ENCODE measurements around the gene PKP1. TPM values are rescaled to one million over a fixed set of nuclear protein-coding genes. Genes with fewer than 3 reads are reported as not detected.

Gene PKP1
- total and polyA plus RNA-seq, 2 donors from 2014 or later: 0.47 to 0.63 TPM

DNA sequence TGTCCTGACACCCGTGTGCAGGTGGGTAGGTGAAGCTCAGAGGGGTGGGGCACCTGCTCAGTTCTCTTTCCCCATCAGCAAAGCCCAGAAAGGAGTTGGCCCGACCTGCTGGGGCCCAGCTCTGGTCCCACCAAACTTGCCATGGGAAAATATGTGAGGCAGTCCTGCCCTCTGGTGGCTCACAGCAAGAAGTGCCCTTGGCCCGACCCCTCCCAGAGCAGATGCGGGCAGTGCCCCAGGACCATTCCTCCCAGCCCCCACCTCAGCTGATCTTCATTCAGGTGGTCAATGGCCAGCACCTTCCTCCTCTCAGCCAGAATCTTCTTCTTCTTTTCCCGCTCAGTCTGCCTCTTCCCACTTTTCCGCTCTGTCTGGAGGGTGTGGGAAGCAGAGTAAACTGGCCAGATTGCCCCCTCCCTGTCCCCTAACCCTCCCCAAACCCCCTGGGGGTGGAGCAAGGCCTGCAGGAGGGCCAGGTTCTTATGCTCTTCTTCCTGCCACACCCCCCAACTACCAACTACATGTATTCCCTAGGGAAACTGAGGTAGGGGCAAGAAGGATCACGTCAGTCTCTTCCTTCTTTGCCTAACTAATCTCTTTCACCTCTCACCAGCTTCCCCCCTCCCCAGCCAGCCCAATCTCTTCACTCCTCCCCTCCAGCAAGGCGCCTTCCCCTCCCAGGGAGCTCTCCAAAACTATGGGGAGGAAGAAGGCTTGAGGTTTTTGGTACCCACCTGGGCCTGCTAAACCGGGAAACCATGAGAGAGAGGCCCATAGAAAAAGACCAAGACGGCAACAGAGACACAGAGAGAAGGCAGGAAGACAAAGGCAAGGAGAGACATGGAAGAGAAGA lies 78.6 kb downstream of the PKP1 start:
- intact Hi-C loops (cut with DNase I): loop anchor here (5.0 kb wide), 1 partner anchor 110 kb away; no protein-coding TSS in a partner anchor
- no peaks in the 10 kb centered on the region for H3K9me3 ChIP-seq (ENCODE audit: control insufficient read depth in 2 of 3, insufficient read depth in 1 of 3, low read length in 3 of 3)
- H3K27me3 ChIP-seq (ENCODE audit: control insufficient read depth, insufficient read depth, low read length): no peaks in the 10 kb centered on the region
- FAIRE-seq (no peak), DNase-seq (peak; percentile 41 to 75 (median 55))
- TF ChIP-seq, protein P1, sequence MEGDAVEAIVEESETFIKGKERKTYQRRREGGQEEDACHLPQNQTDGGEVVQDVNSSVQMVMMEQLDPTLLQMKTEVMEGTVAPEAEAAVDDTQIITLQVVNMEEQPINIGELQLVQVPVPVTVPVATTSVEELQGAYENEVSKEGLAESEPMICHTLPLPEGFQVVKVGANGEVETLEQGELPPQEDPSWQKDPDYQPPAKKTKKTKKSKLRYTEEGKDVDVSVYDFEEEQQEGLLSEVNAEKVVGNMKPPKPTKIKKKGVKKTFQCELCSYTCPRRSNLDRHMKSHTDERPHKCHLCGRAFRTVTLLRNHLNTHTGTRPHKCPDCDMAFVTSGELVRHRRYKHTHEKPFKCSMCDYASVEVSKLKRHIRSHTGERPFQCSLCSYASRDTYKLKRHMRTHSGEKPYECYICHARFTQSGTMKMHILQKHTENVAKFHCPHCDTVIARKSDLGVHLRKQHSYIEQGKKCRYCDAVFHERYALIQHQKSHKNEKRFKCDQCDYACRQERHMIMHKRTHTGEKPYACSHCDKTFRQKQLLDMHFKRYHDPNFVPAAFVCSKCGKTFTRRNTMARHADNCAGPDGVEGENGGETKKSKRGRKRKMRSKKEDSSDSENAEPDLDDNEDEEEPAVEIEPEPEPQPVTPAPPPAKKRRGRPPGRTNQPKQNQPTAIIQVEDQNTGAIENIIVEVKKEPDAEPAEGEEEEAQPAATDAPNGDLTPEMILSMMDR (IDR thresholded peaks at IDR 0.05; ENCODE audit: borderline replicate concordance, extremely low read depth, insufficient read depth): peak; percentile 80
- H3K36me3 ChIP-seq (ENCODE audit: control insufficient read depth in 2 of 3, insufficient read depth in 3 of 3, low read length in 3 of 3): no peaks in the 10 kb centered on the region
- H3K27ac ChIP-seq (ENCODE audit: low read depth in 2 of 2, low read length in 2 of 2): no peak overlapping the region
- H3K4me3 ChIP-seq (ENCODE audit: low read length in 3 of 3): no peak overlapping the region
- H3K9ac ChIP-seq (ENCODE audit: low read length in 3 of 3): no peak overlapping the region
- peaks cover 0 to 3% (median 0%) of the 10 kb centered on the region in 3 donors for H3K4me1 ChIP-seq (ENCODE audit: control insufficient read depth in 2 of 3, insufficient read depth in 2 of 3, low read depth in 1 of 3, low read length in 3 of 3)

DNA sequence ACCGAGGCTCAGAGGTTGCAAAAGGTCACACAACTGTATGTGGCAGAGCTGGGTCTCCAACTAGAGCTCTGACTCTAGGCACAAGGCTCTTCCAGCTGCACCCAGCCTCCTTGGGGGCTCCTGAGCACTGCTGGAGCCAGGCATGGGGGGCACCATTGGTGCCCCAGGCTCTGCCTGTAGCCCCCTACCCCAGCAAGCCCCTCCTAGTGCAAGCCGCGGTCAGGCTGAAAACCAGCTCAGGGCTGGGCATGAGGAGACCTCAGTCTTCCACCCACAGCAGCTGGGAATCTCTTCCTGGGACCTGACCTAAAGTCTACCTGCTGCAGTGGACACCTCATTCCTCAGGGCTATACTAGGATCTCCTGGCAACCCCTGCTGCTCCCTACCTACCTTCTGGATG lies 79.6 kb downstream of the PKP1 start:
- Histone ChIP-seq H3K36me3 (ENCODE audit: control insufficient read depth in 2 of 3, insufficient read depth in 3 of 3, low read length in 3 of 3) (no peaks in the 10 kb centered on the region), H3K4me3 (ENCODE audit: low read length in 3 of 3) (no peak overlapping the region), H3K9me3 (ENCODE audit: control insufficient read depth in 2 of 3, insufficient read depth in 1 of 3, low read length in 3 of 3) (no peaks in the 10 kb centered on the region), H3K4me1 (ENCODE audit: control insufficient read depth in 2 of 3, insufficient read depth in 2 of 3, low read depth in 1 of 3, low read length in 3 of 3) (peaks cover 0 to 3% (median 0%) of the 10 kb centered on the region in 3 donors), H3K27ac (ENCODE audit: low read depth in 2 of 2, low read length in 2 of 2) (no peak overlapping the region), H3K27me3 (ENCODE audit: control insufficient read depth, insufficient read depth, low read length) (no peaks in the 10 kb centered on the region), H3K9ac (ENCODE audit: low read length in 3 of 3) (no peak overlapping the region)
- TF ChIP-seq, protein P1 (IDR thresholded peaks at IDR 0.05; ENCODE audit: borderline replicate concordance, extremely low read depth, insufficient read depth): no peak
- FAIRE-seq (no peak), DNase-seq (peak in 2 of 5 donors; percentile 22 to 41)
- intact Hi-C loops (cut with DNase I): loop anchor here (5.0 kb wide), 1 partner anchor 111 kb away; no protein-coding TSS in a partner anchor

DNA sequence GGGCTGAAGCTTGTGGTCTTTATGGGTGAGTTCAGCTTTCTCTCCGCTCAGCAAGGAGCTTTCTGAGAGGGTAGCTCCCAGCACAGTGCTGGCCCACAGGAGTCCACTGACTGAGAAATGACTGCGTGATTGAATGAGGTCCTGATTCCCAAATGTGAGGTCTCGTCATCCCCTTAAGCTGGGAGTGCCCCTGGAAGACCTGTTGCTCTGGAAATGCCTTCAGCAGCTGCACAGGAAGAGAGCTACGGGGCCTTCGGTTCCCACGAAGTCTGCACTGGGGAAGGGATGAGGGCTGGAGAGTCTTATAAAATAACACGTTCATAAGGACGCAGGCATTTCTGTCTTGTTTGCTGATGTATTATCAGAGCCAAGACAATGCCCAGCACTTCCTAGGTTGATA lies 80.2 kb downstream of the PKP1 start:
- H3K4me1 ChIP-seq (ENCODE audit: control insufficient read depth in 2 of 3, insufficient read depth in 2 of 3, low read depth in 1 of 3, low read length in 3 of 3): no peaks in the 10 kb centered on the region
- no peak overlapping the region for H3K4me3 ChIP-seq (ENCODE audit: low read length in 3 of 3)
- no peak for FAIRE-seq
- DNase-seq: peak in 2 of 5 donors; percentile 15 to 18
- H3K27ac ChIP-seq (ENCODE audit: low read depth in 2 of 2, low read length in 2 of 2): no peak overlapping the region
- H3K27me3 ChIP-seq (ENCODE audit: control insufficient read depth, insufficient read depth, low read length): no peaks in the 10 kb centered on the region
- no peak overlapping the region for H3K9ac ChIP-seq (ENCODE audit: low read length in 3 of 3)
- intact Hi-C loops (cut with DNase I): loop anchor here (5.0 kb wide), 1 partner anchor 111 kb away; no protein-coding TSS in a partner anchor
- H3K9me3 ChIP-seq (ENCODE audit: control insufficient read depth in 2 of 3, insufficient read depth in 1 of 3, low read length in 3 of 3): no peaks in the 10 kb centered on the region
- H3K36me3 ChIP-seq (ENCODE audit: control insufficient read depth in 2 of 3, insufficient read depth in 3 of 3, low read length in 3 of 3): no peaks in the 10 kb centered on the region
- TF ChIP-seq, protein P1 (IDR thresholded peaks at IDR 0.05; ENCODE audit: borderline replicate concordance, extremely low read depth, insufficient read depth): no peak

Data from kidney (tissue), 14 donors.